SKM-1 (cell line): ENCODE data around the gene BAZ2B.
"Not testable (repeated sequence)": the region's sequence is repeated elsewhere in the genome, so short reads cannot be mapped to it uniquely, and the experiment has no call there.

Source experiments
- DNase-seq: peaks from one replicate; lab custom pipeline; 2025; ENCODE audit not compliant: unreplicated experiment; lab: John Stamatoyannopoulos, UW

BAZ2B gene

DNA sequence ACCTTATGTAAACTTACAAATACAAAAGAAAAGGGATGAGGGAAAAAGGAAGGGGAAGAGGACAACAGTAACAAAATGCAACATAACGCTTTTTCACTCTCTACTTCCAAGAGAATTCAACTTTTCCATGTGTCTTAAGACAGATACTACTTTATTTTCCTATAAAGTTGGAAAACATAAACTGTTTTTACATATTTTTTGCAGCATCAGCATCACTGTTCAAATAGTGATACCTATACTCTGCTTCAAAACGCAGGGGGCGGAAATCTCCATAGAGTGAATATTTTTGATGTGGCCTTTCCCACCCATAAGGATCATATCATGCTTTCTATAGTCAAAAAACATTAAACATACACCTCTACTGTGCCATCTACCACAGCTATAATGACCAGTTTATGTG, 77.5 kb downstream of the BAZ2B start:
- no peak for DNase-seq

DNA sequence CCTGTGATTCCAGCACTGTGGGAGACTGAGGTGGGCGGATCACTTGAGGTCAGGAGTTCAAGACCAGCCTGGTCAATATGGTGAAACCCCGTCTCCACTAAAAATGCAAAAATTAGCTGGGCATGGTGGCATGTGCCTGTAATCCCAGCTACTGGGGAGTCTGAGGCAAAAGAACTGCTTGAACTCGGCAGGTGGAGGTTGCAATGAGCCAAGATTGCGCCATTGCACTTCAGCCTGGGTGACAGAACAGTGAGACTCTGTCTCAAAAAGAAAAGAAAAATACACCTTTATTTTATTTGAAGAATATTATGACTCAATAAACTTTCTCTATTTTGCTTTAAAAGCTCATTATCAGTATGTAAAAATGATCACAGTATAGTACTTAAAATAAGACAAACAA, 81.1 kb downstream of the BAZ2B start:
- DNase-seq, result not testable (repeated sequence)

DNA sequence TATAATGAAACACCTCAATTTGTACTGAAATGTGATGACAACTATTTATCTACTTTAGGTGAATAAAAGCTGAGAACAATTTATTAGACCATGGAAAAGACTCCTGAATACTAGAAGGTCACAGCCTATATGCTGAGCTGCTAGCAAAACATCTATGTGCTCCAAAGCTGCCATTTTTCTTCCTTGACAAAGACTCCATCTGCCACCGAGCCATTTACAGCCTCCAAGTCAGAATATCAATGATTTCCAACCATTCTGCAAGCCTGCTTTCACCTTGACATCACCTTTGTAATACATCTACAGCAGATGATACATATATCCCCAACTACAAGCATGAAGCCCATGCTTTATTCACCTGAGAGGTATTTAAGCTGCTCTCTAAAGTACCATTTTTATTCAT, 84.9 kb downstream of the BAZ2B start:
- DNase-seq, result no peak

DNA sequence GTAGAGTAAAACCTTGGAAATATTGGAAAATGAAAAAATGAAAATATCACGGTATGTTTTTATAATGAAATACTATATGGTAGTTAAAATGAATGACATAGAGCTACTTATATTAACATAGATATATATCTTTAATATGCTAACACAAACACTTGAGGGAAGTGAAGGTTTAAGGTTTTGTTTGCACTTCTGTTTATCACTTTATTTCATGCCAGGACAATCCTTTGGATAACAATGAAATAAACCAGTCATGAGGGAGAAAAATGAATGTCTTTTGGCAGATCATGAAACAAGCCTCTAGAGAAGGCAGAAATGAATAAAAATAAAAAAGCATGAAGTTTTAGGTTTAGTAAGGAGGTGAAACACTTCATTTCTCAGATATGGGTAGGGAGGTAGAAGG, 89.9 kb downstream of the BAZ2B start:
- DNase-seq, result no peak

DNA sequence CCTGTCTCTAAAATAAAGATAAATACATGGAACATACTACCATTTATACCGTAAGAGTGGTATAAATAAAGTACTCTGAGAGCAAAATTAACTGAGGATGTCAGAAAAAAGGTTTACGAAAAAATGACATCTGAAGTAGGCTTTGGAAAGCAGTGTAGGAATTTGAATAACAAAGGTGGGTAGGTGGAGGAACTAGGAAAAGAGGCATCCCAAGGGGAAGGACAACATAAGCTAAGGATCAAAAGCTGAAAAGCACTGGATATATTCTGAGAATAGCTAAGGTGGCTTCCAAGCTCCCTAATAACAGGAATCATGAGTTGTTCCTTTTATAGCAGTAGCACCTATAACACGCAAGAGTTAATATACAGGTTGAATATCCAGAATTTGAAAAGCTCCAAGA, 91.3 kb downstream of the BAZ2B start:
- no peak for DNase-seq

DNA sequence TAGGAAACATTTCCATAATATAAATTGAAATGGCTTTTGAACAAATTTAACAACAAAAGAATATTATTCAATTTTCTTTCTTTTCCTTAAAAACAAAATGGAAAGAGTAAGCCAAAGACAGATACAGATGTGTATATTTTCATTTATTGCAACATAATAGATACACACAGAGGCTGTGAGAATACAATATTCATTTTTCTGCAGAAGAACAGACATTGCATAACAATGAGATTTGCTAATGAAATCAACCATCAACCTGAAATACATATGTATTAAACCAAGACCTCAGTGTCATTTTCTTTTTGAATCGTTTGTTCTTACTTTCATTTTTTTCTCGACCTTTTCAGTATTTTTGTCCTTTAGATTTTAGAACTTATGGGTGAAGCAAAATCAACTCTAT, 95.1 kb downstream of the BAZ2B start:
- DNase-seq, result no peak

DNA sequence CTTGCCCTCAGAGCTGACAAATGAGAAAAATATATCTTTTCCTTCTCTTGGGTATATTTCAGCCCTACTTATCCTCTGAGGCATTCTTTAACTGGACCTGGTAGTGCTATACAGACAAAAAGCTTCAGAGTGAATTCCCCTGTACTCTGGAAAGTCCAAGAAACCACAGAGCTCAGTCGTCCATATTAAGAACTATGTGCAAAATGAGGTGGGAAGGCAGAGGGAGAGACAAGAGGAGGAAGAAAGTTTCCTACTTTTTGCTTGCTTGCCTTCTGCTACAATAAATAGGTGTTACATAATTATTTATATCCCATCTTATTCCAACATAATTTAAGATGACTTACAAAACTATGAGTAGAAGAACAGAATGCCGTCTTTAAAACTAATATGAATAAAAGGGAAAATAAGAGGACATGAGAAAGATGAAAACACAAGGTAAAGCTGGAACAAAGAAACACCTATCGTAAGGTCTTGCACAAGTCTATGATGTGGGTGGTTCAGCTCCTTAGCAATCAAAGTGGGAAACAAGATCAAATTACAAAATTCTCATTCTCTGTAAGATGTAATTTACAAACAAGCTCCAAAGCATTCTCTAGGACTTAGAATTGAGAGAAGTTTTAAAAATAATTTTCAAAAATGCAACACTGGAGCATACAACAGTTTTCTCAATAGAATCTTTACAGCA, 97.9 kb downstream of the BAZ2B start:
- no peak for DNase-seq

DNA sequence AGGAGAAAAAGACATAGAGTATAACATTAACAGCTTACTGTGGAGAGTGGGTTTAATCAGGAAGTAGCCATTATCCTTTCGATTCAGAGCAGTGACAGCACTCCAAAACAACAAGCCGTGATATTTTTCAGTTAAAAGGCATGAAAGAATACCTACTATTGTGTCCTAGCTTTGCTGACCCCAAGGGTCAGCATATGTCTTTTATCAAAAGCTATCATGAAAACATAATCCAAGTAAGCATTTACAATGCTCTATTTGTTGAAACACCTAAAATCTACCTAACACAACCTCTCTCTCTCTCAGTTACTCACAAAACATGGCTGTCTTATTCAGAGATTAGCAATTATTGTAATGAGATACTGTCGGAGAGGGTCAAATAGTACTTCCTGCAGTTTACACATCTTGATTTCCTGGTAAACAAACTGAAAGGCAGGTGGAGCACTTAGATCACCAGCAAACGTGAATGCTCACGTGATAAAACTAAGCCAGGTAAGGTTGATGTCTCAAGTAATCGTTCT, 100.0 kb downstream of the BAZ2B start:
- no peak for DNase-seq

DNA sequence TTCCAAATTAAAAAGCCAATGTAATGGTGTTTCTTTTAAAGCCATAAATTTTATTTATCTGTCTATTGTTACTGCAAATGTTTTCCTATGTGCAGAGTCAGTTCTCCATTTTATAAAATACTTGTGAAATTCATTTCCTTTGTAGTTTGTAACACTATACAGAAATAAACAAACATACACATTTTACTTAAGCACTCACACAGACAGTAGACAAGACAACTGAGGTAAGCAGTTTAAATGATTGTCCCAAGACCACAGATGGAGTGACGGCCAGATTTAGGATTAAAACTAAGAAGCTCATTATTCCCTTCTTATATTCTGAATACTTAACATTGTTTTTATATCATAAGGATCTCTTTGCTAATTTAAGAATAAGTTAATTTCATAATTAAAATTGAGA, 100.9 kb downstream of the BAZ2B start:
- DNase-seq, result no peak

DNA sequence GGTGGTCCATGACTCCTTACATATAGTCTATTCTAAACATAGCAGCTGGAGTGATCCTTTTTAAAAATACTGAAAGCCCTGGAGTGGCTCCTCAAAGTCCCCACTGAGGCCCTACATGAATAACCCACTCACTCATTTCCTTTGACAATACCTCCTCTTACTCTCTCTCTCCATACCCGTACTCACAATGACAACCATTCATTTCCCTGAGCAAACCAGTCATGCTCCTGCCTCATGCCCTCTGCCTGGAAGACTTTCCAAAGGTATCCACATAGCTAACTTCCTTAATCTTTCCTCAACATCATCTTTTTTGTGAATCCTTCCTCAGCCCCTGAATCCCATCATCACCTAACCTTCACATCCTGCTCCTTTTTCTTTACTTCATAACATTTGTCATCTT, 102.6 kb downstream of the BAZ2B start:
- no peak for DNase-seq

DNA sequence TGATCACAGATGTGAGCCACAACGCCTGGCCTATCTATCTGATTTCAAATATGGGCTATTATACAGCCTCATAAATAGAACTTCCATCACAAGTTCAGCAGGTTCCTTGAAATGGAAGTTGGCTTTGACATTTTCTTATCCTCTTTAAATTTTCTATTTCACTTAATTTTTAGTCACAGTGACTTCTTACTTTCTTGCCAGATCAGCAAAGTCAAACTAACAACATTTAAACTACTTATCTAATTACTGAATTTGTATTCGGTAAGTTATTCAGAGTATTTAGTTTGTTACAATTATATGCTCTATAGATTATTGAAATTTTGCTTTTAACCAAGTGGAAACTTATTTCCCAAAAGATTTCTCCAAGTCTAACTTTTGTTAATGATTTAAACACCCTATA, 108.2 kb downstream of the BAZ2B start:
- DNase-seq, result no peak

DNA sequence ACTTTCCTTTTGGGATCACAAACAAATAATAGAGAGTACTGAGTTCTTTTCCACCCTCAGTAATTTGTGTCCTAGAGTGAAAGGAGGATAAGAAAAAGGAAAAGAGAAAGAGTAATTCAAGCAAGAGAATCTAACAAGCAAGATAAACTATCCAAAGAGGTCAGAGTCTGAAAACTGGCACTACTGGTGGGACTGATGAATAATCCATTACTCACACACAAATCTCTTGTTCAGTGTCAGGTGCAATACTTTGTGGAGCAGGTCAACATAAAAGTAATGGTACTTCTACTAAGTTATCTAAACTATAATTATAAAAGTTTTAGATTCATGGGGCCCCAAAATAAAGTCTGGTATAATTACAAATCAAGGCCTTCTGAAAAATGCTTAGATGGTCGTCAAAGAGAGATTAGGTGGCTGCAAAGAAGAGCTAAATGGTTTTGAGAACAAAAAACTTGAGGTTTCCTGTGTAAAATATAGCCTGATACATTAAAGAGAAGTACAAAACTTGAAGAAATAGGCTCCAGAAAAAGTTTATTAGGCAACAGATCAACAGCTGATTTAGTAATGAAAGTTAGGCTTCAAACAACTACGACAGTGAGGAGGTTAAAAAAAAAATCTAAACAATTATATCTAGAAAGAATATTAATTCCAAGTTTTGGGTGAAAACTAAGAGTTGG, 109.4 kb downstream of the BAZ2B start:
- no peak for DNase-seq

DNA sequence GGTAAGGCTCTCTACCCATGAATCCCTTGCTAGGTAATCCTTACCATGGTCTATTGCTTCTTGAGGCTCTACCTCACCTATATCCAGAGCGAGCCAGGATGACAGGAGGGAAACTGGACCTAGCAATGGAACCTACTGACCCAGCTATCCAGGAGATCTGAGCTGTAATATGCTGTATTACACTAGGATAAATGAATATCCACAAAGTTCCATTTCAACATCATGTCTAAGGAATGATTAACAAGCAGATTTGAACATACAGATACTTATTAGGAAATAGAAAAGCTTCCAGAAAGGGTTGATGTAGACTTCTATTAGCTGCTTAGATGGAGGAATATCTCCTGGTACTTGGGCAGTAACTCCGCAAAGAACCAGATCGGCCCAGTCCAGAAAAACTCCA, 110.1 kb downstream of the BAZ2B start:
- no peak for DNase-seq

DNA sequence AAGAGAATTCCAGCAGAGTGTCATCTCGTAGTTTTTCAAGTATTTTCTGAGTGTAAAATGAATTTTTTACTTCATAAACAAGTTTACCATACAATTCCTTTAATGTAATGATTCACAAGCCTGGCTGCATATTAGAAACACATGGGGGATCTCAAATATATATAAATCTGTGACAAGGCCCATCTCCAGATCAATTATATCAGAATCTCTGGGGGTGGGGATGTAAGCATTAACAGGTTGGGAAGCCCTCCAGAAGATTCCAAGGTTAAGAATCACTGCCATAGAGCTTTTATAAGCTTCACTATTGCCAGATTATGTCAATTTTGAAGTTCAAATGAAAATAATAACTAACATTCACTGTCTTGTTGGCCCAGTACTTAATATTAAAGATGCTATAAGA, 111.2 kb downstream of the BAZ2B start:
- no peak for DNase-seq

DNA sequence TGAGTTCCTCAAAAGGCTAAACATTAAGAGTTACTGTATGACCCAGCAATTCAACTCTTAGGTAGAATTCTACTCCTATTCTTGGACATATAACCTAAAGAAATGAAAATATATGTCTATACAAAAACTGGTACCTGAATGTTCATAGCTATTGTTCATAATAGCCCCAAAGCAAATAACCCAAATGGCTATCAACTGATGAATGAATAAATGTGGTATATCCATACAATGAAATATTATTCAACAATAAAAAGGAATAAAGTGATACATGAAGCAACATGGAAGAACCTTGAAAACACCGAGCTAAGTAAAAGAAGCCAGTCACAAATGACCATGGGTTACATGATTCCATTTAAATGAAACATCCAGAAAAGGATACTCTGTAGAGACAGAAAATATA, 114.6 kb downstream of the BAZ2B start:
- no peak for DNase-seq

DNA sequence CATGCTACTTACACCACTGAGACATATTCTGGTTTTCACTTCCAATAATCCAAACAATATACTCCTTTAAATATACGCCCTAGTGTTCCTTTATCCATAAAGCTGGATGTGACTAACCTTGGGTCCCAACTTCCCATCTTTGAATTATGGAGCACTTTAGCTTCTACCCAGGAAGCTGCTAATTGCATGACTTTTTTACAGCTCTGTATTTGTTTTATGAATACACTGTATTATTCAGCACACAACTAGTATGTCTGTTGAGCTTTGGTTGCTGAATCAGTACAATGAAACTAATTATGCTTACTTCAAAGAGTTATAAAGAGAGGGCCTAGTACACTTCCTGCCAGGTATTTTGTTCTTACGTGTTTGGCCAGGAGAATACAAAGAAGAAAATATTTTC, 118.5 kb downstream of the BAZ2B start:
- no peak for DNase-seq

DNA sequence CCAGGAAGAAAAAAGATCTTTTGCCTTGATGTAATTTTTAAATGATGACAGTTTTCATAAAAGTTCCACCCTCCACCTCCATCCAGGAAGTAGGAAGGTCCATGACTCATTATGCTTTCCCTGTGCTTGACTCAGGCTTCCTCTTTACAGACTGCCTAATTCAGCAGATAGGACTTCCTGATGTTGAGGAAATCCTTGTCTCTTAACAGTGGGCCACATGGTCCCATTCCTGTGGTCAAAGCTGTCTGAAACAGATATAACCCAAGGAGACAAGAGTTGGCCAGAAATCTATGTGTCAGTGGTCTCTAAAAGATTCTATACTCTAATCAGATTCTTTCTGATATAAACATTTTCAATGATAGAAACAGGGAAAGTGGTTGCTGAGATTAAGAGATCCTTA, 119.1 kb downstream of the BAZ2B start:
- DNase-seq, result peak; percentile 83

DNA sequence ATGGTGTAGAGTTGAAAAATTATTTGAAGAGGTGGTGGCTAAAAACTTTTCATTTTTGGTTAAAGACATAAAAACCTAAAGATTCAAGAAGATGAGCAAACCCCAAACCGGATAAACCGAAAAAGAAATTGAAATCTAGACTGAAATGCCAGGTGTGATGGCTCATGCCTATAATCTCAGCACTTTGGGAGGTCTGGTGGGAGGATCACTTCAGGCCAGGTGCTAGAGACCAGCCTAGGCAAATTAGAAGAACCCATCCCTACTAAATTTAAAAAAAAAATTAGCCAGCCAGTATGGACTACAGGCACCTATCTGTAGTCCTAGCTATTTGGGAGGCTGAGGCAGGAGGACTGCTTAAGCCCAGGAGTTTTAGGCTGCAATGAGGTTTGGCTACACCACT, 126.9 kb downstream of the BAZ2B start:
- DNase-seq, result no peak

DNA sequence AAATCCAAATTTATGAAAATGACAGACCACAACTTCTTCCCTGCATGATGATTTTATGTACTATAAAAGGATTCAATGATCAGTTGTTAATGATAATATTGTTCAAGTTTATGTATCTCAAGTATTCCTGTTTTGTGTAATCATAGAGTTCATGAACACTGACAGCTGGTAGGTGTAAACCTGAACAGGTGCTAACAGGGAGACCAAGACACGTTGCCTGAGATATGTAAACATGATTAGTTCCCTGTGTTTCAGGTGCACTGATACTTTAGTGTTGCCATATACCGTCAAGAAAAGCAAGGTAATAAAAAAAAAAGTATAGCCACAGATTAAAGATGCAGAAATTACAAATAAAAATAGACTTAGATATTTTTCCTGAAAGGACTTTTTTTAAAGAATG, 131.8 kb downstream of the BAZ2B start:
- no peak for DNase-seq

DNA sequence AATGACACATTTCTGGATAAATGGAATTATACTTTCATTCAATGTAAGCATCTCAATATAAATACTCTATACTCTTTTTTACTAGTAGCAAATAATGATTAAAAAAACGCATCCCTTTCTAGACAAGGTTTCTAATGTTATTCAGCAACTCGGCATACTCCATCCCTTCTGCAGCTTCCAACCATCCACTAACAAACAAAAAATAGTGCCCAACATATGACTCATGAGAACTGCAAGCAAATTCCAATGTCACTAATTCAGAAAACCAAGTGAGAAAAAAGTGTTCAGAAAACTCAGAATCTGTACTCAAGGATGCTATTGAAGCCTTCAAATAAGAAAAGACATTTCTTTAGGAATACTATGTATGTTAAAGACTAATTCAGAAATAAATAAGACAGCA, 140.0 kb downstream of the BAZ2B start:
- no peak for DNase-seq

DNA sequence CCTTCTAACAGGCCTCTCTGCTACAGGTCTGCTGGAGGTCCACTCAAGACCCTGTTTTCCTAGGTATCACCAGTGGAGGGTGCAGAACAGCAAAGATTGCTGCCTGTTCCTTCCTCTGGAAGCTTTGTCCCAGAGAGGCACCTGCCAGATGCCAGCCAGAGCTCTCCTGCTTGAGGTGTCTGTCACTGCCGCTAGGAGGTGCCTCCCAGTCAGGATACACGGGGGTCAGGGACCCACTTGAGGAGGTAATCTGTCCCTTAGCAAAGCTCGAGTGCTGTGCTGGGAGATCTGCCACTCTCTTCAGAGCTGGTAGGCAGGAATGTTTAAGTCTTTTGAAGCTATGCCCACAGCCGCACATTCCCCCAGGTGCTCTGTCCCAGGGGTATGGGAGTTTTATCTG, 140.6 kb downstream of the BAZ2B start:
- no peak for DNase-seq

DNA sequence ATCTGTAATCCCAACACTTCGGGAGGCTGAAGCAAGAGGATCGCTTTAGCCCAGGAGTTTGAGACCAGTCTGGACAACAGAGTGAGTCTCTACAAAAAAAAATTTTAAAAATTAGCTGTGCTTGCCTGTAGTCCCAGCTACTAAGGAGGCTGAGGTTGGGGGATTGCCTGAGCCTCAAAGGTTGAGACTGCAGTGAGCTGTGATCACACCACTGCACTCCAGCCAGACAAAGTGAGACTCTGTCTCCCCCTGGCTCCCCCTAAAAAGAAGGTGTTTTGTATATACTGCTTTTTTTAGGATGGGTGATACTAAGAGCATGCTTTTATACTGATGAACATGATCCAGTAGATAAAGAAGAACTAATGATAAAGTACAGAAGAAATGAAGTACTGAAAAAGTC, 145.0 kb downstream of the BAZ2B start:
- no peak for DNase-seq

DNA sequence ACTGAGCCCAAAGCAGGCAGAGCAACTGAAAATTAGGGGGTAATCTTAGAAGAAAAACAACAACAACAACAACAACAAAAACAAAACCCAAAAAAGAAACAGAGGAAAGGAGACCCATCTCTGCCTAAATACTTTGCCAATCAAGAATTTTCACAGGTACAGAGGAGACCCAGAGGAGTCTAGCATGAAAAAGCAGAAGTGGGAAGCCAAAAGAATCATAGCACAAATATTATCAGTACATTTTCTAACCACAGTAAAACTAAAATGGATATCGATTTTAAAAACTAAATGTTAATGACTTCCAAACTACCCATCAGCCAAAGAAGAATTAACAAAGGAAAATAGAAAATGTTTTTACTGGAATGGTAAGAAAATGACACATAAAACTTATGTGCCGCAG, 148.1 kb downstream of the BAZ2B start:
- DNase-seq, result no peak
